ENCODE measurements around the gene CEBPA.

CEBPA gene

GRCh38 chr19:33256261-33256660, 46.1 kb downstream of the CEBPA start:
- FAIRE-seq (no peak), DNase-seq (ENCODE audit: insufficient read length, low spot score) (no peak)

GRCh38 chr19:33255781-33256180, 46.6 kb downstream of the CEBPA start:
- DNase-seq (ENCODE audit: insufficient read length, low spot score) (no peak), FAIRE-seq (no peak)

- no peak for FAIRE-seq
- DNase-seq (ENCODE audit: insufficient read length, low spot score), result no peak
These were observed 48.0 kb downstream of the CEBPA start for GRCh38 chr19:33254245-33254824.

DNA sequence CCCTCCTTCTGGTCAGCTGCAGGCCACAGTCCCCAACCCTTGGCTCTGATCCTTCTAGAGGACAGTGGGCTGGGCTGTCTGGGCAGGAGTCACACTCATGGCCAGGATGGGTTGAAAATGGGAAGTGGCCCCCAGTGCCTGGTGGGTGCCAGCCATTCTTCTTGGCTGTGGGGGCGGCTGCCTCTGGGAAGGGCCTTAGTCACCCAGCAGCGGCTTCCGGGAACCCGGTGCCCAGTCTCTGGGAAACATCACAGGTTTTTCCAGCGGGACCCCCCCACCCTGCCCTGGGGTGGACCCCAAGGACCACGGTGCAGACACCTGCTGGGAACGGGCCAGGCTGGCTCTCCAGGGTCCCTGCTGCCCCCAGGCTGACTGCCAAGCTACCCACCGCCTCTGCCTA, 49.4 kb downstream of the CEBPA start:
- no peak for DNase-seq (ENCODE audit: insufficient read length, low spot score)
- FAIRE-seq, result no peak

GRCh38 chr19:33252418-33252962, 49.8 kb downstream of the CEBPA start:
- DNase-seq (ENCODE audit: insufficient read length, low spot score) (no peak), FAIRE-seq (no peak)

DNA sequence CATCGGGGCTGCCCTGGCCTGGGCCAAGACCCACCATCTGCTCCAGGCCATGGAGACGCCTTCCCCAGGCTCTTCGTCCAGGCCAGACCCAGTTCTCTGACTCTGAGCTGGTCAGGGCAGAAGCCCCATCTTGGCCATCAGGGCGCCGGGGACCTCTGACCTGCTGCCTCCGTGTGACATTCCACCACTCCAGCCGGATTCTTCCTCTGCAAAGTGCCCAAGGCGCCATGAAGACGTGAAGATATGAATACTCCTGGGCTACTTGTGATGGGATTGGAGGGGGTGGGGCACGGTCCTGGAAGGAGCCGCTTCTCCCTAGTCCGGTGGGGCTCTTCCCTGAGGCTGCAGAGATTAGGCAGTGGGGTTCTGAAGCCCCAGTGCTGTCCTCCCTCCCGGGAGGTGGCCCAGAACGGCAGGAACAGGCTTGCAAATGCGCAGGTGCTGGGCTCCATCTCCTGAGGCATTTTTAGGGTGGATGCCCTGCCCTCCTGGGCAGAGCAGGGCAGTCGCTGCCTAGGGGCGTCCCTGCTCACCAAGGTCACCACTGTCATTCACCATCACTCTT, 50.7 kb downstream of the CEBPA start:
- DNase-seq (ENCODE audit: insufficient read length, low spot score) (no peak), FAIRE-seq (no peak)

- FAIRE-seq, result no peak
These were observed 51.3 kb downstream of the CEBPA start for GRCh38 chr19:33251076-33251475.

GRCh38 chr19:33250500-33250899, 51.8 kb downstream of the CEBPA start:
- no peak for FAIRE-seq
- no peak for DNase-seq (ENCODE audit: insufficient read length, low spot score)

More at GRCh38 chr19:33251076-33251475, 51.3 kb downstream of the CEBPA start:
- no peak for DNase-seq (ENCODE audit: insufficient read length, low spot score)

Measured in GM19239 (cell line).